Measurements from ENCODE around the gene HSPB1.
"Not testable (repeated sequence)": the region's sequence is repeated elsewhere in the genome, so short reads cannot be mapped to it uniquely, and the experiment has no call there.

Gene HSPB1

DNA sequence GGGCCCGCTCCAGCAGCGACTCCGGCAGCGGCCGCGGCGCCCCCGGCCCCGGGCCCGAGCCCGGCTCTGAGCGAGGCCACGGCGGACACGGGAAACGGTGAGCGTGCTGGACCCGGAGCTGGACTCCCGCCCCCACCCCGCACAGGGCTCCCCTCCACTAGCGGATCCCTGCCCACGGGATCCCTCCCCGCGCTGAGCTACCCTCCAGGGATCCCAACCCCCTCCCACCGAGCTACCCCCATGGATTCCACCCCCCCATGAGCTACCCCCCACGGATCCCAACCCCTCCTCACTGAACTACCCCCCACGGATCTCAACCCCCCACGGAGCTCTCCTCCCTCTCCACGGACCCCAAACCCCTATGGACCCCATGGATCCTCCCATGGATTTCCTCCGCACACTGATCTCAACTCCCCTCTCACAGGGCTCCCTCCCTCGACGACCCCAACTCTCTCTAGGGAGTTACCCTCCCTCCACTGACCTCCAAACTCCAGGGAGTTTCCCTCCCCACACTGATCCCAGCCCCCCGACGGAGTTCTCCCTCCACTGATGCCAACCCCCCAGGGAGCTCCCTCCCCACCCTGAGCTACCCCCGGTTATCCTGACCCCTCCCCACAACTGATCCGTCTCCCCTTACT is 20.6 kb upstream of the HSPB1 start:
- DNase-seq (ENCODE audit: low spot score): no peak

DNA sequence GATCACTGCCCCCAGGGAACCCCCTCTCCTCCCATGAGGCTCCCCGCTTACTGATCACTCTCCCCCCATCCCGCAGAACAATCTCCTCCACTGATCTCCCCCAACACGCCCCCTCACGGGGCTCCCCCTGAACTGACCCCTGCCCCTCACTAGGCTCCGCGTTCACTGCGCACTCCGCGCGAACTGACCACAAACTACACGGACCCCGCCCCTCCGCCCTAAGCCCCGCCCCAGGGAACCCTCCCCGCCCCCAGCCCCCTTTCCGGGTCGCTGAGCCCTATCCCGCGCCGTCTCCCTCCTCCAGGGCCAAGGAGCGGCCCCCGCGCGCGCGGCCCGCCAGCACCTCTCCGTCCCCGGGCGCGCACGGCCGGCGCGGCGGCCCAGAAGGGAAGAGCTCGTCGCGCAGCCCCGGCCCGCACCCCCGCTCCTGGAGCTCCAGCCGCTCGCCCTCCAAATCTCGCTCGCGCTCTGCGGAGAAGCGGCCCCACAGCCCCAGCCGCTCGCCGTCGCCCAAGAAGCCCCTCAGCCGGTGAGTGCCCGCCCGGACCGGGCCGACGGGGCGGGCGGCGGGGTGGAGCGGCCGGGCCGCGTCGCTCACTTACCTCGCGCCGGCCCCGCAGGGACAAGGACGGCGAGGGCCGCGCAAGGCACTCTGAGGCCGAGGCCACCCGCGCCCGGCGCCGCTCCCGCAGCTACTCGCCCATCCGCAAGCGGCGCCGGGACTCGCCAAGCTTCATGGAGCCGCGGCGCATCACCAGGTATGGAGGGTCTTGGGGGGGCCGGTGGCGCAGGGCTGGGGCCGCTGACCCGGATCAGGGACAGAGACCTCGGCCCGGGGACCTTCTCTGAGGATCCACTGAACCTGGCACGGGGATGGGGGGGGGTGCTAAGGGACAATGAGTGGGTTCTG is 19.9 kb upstream of the HSPB1 start:
- no peak for DNase-seq (ENCODE audit: low spot score)

DNA sequence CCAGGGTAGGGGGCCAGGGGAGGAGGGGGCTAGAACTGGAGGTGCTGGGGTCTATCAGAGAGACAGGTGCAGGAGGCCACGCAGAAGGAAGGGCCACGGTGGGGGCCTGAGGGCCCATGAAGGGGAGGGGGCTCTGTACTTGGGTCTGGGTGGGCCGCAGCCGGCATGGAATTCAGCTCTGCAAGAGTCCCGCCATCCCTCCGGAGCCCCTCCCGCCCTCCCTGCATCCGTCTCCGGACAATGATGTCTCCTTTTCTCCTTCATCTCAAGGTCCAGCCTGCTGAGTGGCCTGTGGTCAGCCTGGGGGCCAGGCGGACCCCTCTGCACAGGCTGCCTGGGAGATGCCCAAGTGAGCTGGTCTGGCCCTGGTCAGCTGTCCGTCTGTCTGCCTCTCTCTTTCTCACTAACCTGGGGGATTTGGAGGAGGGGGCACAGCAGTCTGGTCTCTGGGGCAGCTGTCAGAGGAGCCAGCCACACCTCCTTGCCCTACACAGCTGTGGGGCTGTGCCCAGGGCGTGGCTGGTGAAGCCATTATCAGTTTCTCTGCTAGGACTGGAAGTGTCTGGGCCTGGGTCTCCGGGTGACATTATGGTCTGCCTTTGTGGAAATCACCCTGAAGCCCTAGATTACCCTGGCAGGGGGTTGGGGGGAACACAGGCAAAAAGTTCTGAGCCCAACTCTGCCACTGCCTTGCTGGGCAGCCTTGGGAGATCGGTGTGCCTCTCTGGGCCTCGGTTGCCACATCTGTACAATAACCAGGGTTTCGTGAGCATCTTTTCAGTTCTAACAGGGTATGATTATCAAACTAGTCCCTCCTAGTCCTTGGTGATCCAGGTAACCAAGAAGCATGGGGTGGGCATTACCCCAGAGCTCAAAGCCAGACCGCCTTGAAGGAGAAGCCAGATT is 19.0 kb upstream of the HSPB1 start:
- DNase-seq (ENCODE audit: low spot score): no peak

DNA sequence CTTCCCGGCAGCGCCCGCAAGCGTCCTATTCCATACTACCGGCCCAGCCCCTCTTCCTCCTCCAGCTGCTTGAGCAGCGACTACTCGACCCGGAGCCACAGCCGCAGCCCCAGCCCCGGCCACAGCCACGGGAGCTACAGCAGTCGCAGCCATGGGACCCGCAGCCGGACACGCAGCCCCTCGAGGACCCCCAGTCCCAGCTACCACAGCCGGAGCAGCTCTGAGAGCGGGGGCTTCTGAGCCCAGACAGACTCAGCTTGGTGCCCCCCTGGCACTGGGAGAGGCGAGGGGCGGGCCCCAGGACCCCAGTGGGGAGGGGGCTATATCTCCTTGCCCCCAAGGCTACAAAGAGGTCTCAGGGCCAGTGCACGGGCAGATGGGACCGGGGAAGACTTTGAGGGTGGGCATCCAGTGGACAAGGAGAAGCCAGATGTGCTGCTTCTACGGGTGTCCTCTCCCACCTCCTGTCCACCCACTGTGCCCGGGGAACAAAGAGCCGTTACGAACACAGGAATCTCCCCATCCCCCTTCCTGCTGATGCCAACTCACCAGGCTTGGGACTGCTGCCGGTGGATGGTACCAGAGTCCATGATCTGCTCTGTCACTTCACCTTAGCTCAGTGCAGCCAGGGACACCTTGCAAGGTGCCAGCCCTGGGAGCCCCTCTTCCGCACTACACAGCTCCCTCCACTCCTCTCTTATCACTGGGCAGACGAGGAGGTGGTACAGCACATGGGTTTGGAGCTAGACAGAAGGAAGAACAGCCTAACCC is 16.7 kb upstream of the HSPB1 start:
- DNase-seq (ENCODE audit: low spot score): no peak

DNA sequence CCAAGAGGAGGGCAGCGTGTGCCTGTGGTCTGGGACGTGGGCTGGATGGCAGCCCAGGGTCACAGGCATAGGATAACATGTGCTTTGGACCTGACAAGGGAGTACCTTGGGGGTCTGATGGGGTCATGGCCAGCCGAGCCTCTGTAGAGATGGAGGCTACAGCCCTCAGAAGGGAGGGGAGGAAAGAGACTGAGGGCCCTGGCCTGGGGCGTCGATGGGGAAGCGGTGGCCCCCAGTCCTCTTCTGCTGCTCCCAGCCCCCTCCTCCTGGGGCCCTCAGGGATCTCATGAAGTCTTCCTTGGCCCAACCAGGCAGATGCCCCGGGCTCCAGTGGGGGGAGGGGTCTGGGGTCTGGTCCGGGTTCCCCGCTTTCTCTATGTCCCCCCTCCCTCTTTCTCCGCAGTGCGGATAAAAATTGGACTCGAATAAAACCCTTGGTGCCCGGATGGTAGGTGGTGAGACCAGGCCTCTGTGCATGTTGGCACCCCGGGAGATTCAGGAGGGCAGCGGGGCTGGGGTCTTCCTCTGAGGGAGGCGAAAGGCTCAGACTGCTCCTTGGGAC is 15.6 kb upstream of the HSPB1 start:
- no peak for DNase-seq (ENCODE audit: low spot score)

DNA sequence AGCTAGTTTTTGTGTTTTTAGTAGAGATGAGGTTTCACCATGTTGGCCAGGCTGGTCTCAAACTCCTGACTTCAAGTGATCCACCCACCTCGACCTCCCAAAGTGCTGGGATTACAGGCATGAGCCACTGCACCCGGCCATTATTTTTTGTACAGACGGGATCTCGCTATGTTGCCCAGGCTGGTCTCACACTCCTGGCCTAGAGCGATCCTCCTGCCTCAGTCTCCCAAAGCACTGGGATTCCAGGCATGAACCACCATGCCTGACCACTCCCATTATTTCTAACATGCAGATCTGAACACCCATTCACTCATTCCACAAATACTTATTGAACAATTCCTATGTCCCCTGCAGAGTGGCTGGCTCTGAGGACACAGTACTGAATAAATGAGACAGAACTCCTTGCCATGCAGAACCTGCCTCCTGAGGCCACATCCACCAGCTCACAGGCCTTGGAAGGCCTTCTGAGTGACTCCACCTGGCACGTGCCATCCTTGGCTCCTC is 11.6 kb upstream of the HSPB1 start:
- DNase-seq (ENCODE audit: low spot score): not testable (repeated sequence)

DNA sequence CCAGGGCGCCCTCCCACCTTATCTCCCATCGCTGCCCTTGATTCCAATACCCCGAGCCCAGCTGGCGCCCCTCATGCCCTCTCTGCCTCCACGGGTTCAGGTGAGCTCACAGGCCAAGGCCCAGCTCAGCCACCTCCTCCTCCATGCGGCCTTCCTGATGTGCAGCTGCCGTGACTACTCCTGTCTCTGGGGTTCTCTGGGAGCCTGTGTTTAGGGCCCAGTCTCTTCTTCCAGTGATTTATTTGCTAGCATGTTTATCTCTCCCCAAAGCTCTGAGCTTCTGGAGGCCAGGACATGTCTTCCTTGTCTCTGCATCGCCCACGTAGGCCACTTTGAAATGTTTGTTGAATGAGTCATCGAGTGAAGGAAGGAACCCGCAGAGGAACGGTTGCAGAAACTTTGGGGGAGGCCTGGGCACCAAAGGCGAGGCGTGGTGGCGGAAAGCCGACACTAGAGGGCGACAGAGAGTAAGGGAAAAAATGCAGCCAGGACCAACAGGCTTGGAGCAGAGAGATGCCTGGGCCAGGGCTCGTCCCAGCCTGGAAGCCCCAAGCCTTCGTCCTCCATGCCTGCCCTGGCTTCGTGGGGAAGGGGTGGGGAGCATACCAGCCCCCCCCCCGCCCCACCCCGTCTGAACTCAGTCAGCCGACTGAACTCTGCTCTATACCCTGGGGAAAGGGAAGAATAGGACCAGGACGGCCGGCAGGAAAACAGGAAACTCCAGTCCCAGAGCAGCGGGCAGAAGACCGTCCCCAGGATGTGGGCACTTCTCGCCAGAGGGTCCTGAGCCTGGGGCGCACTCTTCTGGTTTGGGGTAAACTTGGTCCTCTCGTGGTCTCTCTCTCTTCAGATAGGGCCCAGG is 10.9 kb upstream of the HSPB1 start:
- peak; percentile 86 for DNase-seq (ENCODE audit: low spot score)

DNA sequence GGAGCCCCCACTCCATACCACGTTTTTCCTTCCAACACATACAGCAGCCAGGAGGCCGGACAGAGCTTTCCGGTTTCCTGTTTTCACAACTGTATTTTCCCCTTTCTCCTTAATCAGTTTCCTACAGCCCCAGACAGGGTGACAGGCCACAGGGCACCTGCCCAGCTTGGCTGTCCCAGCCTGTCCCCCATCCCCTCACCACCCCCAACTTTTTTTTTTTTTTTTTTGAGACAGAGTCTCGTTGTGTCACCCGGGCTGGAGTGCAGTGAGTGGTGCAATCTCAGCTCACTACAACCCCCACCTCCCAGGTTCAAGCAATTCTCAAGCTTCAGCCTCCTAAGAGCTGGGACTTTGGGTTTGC is 10.3 kb upstream of the HSPB1 start:
- DNase-seq (ENCODE audit: low spot score): no peak

DNA sequence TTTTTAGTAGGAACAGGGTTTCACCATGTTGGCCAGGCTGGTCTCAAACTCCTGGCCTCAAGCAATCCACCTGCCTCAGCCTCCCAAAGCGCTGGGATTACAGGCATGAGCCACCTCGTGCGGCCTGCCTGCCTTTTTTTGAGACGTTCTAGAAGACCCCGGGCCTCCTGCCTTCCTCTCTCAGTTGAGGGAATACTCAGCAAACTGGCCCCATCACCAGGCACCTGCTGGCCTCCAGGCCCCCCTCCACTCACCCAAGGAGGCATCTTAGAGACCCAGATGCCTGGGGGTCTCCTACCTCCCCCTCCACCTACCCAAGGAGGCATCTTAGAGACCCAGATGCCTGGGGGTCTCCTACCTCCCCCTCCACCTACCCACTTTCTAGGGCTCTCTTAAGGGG is 9.6 kb upstream of the HSPB1 start:
- not testable (repeated sequence) for DNase-seq (ENCODE audit: low spot score)

DNA sequence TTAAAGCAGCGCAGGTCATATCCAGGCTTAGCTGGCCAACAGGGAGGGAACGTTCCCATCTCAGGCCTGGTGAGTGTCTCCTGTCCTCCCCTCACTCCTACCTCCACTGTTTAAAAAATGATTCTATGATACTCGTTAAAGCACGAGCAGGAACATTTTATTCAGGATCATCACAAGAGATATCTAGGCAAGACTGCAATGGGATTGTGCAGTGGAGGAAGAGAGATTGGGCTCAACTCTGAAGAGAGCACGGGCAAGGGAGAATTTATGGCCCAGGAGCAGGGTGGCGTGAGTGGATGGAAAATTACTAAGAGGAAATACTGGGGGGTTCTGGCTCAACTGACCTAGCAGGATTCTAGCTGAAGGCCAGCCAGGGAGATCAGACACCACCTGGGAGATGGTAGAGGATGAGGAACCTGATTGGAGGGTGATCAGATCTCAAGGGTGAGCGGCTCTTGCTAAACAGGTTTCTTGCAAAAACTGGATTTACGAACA is 9.0 kb upstream of the HSPB1 start:
- DNase-seq (ENCODE audit: low spot score): no peak

DNA sequence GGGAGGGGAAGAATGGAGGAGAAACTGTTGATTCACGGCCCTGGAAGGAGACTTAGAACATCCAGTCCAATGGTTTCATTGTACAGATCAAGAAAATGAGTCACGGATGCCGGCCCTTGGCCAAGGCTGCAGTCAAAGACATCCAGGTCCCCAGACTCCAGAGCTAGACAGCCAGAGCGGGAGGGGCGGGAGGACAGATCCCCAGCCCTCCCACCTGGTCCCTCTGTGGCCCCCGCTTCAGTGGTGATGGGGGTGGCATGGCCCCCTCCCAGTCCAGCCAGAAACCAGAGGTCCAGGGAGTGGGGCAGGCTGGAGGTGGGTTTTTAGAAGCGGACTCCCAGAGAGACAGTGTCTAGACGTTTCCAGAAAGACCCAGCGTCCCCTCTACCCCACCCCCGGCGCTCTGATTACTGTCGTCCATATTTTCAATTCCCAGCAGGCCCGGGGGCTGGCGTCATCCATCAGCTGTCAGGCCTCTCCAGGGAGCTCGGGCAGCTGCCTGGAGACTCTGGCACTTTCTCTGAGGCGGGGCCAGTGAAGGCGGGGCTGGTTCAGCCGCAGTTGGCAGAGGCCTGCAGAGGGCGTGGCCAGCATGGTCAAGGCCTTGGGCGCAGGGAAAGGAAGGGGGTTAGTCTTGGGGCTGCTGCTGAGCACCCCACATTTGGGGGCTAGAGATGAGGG is 8.0 kb upstream of the HSPB1 start:
- peak; percentile 84 for DNase-seq (ENCODE audit: low spot score)

DNA sequence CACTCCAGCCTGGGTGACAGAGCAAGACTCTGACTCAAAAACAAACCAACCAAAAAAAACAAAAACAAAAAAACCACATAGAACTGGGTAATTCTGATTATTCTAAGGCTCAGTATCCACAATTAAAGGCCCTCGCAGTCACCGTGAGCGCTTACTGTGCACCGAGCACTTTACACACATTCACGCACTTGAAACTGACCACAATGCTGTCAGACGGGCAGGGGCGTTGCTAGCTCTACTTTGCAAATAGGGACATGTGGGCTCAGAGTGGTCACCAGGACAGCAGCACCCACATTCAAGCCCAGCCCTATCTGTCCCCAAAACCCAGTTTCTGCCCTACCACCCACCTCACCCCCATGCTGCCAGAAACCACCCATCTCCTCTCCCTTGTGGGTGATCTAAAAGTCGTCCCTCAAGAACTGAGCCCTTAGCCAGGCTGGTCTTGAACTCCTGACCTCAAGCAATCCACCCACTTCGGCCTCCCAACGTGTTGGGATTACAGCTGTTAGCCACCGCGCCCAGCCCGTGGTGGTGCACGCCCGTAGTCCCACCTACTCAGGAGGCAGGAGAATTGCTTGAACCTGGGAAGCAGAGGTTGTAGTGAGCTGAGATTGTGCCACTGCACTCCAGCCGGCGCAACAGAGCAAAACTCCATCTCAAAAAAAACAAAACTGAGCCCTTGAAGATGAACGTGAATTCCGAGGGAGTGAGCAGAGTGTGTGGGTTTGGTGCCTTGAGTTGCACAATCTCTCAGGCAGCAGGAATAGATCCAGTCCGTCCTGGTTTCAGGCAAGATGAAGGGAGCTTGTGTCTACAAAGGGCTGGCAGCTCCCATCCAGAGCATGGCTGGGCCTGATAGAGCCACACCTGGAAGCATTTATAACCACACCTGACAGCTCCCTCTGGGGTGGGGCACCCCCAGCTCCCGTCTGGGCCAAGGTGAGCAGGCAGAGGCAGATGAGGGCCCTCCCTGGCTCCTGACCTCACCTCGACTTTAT is 5.4 kb upstream of the HSPB1 start:
- no peak for DNase-seq (ENCODE audit: low spot score)

DNA sequence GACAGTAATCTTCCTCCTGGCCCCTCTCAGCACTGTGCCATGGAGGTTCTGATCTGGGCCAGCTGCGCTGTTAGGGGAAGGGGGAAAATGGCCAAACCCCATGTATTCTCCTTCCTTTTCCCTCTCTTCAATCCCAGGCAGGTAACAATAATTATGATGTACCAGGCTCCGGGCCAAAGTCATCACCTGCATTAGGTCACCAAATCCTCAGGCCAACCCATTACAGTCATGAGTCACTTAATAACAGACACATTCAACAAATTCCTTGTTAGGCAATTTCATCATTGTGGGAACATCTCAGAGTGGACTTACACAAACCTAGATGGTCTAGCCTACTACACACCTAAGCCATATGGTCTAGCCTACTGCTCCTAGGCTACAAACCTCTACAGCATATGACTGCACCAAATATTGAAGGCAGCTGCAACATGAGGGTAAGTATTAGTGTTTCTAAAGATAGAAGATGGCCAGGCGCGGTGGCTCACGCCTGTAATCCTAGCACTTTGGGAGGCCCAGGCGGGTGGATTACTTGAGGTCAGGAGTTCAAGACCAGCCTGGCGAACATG is 2.2 kb upstream of the HSPB1 start:
- no peak for DNase-seq (ENCODE audit: low spot score)

DNA sequence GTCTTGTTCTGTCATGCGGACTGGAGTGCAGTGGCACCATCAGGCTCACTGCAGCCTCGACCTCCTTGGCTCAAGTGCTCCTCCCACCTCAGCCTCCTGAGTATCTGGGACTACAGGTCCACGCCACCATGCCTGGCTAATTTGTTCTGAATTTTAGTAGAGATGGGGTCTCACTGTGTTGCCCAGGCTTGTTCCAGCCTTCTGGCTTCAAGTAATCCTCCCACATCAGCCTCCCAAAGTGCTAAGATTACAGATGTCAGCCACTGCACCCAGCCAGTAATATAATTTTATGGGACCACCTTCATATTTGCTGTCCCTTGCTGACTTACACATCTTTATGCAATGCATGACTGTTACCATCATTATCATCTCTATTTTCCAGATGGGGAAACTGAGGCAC is 1.5 kb upstream of the HSPB1 start:
- DNase-seq (ENCODE audit: low spot score): no peak

DNA sequence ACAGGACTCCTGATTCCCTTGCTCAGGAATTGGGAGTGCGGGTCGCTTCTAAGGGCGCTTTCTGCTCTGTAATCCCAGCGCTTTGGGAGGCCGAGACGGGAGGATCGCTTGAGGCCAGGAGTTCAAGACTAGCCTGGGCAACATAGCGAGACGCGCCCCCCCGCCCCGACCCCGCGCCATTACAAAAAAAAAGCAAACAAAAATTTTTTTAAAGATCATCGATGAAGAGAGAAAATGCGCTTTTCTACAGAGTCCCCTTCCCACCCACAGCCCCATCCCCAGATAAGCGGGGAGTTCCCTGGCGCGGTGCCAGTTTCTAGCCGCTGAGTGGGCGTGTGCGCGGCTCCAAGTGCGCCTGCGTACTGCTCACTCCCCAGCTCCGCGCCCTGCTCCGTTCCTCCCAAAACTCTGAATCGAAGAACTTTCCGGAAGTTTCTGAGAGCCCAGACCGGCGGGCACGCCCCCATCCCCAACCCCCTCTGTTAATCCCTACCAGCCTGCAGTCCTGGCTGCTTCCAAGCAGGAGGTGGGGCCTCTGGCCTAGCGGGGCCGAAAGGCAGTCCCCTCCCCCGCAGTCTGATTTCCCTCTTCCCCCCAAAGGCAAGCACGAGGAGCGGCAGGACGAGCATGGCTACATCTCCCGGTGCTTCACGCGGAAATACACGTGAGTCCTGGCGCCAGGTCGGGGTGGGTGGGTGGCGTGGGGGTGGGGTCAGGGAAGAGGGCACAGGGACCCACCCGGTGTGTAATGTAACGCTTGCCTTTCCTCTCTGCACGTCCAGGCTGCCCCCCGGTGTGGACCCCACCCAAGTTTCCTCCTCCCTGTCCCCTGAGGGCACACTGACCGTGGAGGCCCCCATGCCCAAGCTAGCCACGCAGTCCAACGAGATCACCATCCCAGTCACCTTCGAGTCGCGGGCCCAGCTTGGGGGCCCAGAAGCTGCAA is 1.0 kb downstream of the HSPB1 start:
- DNase-seq (ENCODE audit: low spot score): peak; percentile 85

DNA sequence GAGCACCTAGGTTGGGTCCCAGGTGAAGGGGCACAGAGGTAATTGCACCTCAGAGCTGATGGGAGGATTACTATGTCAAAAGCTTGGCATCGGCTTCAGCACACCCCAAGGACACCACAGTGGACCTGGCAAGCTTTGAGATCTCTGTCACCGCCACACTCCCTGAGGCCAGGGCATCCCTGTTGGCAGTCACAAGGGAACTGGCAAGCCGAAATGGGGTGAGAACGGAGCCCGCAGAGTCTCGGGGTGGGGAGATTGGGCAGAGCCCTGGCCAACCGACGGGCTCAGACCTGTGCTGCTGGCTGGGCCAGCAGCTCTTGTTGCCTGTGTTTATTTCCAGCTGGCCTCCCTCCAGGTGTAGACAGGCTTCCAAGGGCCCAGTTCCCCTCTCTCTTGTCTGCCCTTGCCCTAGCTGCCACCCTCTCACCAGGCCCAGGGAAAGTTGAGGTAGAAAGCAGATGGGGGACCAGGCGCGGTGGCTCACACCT is 2.5 kb downstream of the HSPB1 start:
- no peak for DNase-seq (ENCODE audit: low spot score)

DNA sequence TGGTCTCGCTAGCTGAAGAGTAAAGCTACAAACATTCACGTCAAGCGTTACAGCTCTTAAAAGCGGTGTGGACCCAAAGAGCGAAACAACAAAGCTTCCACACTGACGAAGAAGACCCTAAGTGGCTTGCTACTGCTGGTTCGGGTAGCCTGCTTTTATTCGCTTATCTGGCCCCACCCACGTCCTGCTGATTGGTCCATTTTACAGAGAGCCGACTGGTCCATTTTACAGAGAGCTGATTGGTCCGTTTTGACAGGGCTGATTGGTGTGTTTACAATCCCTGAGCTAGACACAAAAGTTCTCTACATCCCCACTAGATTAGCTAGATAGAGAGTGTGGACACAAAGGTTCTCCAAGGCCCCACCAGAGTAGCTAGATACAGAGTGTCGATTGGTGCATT is 6.4 kb downstream of the HSPB1 start:
- DNase-seq (ENCODE audit: low spot score): not testable (repeated sequence)

Data from hematopoietic multipotent progenitor cell treated with erythropoietin and hydrocortisone succinate and interleukin-3 and kit ligand, for 15 days (in vitro differentiated cells).